ENCODE measurements around the gene CDCA3.
A peak's percentile ranks its signal among the peaks of the same experiment; 100 is the strongest.

DNA sequence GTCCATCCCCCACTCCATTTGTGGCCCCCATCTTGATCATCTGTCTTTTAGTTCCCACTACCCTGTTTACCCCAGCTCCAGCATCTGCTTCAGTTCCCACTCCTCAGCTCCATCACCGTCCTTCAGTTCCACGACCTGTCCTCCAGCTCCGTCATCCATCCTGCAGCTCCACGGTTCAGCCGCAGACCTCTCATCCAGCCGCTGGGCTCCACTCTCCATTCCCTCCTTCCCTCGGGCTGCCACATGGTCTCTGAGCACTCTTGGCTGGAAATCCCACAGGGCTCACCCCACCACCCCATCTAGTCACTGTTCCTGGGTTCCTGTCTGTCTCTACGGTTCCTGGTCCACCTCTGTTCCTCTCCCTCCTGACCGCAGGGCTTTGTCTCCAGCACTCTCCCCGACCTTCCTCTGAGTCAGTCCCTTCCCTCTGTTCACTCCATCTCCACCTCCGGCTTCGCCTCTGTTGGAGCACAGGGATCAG lies 26.1 kb downstream of the CDCA3 start:
- no peak for TF ChIP-seq CTCF (conservative IDR thresholded peaks at IDR 0.05; ENCODE audit: low read depth in 2 of 2)
- TF ChIP-seq POLR2AphosphoS5 (IDR thresholded peaks at IDR 0.05; ENCODE audit: low read depth), result peak; percentile 15; the same call in 1 of the 2 replicates
- no peak for TF ChIP-seq EZH2 (IDR thresholded peaks at IDR 0.05; ENCODE audit: low read depth, unreplicated experiment)
- TF ChIP-seq CREB1 (CRISPR knock-in tag; IDR thresholded peaks at IDR 0.05; ENCODE audit: low read depth), result no peak
- no peak for TF ChIP-seq EZH2phosphoT487 (IDR thresholded peaks at IDR 0.05; ENCODE audit: unreplicated experiment)
- no peak for TF ChIP-seq ZNF114 (CRISPR knock-in tag; IDR thresholded peaks at IDR 0.05)
- TF ChIP-seq, protein P1, sequence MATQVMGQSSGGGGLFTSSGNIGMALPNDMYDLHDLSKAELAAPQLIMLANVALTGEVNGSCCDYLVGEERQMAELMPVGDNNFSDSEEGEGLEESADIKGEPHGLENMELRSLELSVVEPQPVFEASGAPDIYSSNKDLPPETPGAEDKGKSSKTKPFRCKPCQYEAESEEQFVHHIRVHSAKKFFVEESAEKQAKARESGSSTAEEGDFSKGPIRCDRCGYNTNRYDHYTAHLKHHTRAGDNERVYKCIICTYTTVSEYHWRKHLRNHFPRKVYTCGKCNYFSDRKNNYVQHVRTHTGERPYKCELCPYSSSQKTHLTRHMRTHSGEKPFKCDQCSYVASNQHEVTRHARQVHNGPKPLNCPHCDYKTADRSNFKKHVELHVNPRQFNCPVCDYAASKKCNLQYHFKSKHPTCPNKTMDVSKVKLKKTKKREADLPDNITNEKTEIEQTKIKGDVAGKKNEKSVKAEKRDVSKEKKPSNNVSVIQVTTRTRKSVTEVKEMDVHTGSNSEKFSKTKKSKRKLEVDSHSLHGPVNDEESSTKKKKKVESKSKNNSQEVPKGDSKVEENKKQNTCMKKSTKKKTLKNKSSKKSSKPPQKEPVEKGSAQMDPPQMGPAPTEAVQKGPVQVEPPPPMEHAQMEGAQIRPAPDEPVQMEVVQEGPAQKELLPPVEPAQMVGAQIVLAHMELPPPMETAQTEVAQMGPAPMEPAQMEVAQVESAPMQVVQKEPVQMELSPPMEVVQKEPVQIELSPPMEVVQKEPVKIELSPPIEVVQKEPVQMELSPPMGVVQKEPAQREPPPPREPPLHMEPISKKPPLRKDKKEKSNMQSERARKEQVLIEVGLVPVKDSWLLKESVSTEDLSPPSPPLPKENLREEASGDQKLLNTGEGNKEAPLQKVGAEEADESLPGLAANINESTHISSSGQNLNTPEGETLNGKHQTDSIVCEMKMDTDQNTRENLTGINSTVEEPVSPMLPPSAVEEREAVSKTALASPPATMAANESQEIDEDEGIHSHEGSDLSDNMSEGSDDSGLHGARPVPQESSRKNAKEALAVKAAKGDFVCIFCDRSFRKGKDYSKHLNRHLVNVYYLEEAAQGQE (IDR thresholded peaks at IDR 0.05; ENCODE audit: unreplicated experiment), result no peak
- no peak for TF ChIP-seq JUNB (IDR thresholded peaks at IDR 0.05; ENCODE audit: unreplicated experiment)
- TF ChIP-seq, protein P2, sequence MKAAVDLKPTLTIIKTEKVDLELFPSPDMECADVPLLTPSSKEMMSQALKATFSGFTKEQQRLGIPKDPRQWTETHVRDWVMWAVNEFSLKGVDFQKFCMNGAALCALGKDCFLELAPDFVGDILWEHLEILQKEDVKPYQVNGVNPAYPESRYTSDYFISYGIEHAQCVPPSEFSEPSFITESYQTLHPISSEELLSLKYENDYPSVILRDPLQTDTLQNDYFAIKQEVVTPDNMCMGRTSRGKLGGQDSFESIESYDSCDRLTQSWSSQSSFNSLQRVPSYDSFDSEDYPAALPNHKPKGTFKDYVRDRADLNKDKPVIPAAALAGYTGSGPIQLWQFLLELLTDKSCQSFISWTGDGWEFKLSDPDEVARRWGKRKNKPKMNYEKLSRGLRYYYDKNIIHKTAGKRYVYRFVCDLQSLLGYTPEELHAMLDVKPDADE (IDR thresholded peaks at IDR 0.05), result no peak
- TF ChIP-seq ZNF331 (CRISPR knock-in tag; IDR thresholded peaks at IDR 0.05; ENCODE audit: low read depth), result no peak
- no peak for TF ChIP-seq STAT1 (IDR thresholded peaks at IDR 0.05; ENCODE audit: unreplicated experiment)
- no peak for TF ChIP-seq NANOG (IDR thresholded peaks at IDR 0.05; ENCODE audit: borderline replicate concordance)

Data from GM23338 (cell line).